ENCODE results near the gene GPC3. TPM values are rescaled to one million over a fixed set of nuclear protein-coding genes. Genes with fewer than 3 reads are reported as not detected.

GPC3 gene
- total RNA-seq, 1 experiment from 2014 or later = 32.4 TPM

DNA sequence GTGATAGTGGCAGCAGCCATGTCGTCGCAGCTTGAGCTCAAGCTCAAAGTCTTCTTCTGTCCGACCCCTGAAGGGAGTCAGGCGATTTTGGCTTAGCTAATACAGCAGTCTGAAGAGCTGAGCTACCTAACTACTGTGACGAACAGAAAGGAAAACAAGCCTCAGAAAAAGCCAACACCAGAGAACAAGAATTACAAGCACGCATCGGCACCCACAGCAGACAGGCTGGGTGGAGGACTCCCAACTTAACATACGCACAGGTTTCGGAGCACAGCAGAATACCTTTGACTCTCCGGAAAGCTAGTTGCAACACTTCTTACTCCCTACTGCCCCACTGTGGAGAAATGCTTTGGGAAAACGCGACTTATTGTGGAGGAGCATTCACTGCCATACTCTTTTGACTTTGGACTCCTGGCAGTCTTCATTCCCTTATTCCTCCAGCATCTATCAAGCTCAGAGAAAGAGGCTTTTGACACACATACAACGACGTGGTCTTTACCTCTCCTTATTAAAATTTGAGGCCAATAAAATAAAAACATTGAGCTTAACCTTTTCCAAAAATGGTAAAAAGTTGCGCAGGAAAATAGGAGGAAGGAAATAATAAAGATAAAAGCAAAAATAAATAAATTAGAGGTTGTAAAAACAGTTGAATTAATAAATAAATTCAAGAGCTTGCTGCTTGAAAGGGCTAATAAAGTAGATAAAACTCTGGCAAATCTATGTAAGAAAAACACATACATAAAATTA, 41.3 kb upstream of the GPC3 start:
- Mint-ChIP-seq H3K4me3 (peak overlapping the region; percentile 58), H3K27ac (no peak overlapping the region), H3K4me1 (peaks cover 12% of the 10 kb centered on the region), H3K9me3 (no peaks in the 10 kb centered on the region), H3K36me3 (no peaks in the 10 kb centered on the region), H3K27me3 (ENCODE audit: low read depth) (no peaks in the 10 kb centered on the region)
- ATAC-seq (peak; percentile 89), DNase-seq (ENCODE audit: low spot score) (peak; percentile 46)
- TF ChIP-seq ZNF671 (CRISPR knock-in tag; IDR thresholded peaks at IDR 0.05) = no peak
- TF ChIP-seq ZNF263 (CRISPR knock-in tag; IDR thresholded peaks at IDR 0.05; ENCODE audit: low read depth) = peak; percentile 65; the same call in 1 of the 2 replicates
- ChIA-PET POLR2A (no interaction called here), CTCF (interaction anchor here (0.7 to 4.3 kb wide), 44 partner anchors 8 to 369 kb away, joined by 3 to 78 read pairs (median 4); no protein-coding TSS in a partner anchor)

DNA sequence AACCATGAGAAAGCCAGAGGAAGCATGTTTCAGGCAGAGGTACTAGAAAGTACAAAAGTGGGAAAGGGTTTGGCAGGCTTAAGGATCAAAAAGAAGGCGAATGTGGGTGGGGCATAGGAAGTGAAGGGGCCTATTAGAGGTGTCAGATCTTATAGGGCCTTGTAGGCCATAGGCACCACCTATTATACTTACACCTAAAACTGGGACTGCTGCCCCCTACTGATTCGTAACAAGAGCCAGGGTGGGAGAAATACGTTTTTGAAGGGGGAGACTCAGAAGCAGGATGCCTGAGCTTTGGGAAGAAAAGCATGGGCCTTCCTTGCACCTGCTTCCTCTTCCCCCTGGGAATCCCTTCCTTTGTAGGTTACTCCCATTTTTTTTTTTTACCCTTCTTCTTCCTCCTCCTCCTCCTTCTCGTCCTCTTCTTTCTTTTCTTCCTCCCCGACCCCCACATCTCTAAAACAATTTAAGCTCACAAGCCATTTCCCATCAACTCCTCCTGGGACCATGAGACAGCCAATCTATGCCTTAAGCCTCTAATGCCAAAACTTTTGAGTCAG, 40.7 kb upstream of the GPC3 start:
- Mint-ChIP-seq H3K4me3 (peak overlapping the region; percentile 58), H3K27ac (no peak overlapping the region), H3K9me3 (no peaks in the 10 kb centered on the region), H3K4me1 (peaks cover 12% of the 10 kb centered on the region), H3K36me3 (no peaks in the 10 kb centered on the region), H3K27me3 (ENCODE audit: low read depth) (no peaks in the 10 kb centered on the region)
- peak; percentile 11 for DNase-seq (ENCODE audit: low spot score)
- ATAC-seq = peak; percentile 83
- POLR2A ChIA-PET = no interaction called here
- TF ChIP-seq IRF2 (CRISPR knock-in tag; IDR thresholded peaks at IDR 0.05; ENCODE audit: borderline replicate concordance, low read depth) (no peak), ESRRA (CRISPR knock-in tag; IDR thresholded peaks at IDR 0.05; ENCODE audit: borderline replicate concordance) (no peak), TEAD4 (CRISPR knock-in tag; IDR thresholded peaks at IDR 0.05) (no peak), ETV6 (CRISPR knock-in tag; IDR thresholded peaks at IDR 0.05) (no peak), FOXP1 (CRISPR knock-in tag; IDR thresholded peaks at IDR 0.05; ENCODE audit: borderline replicate concordance) (no peak), ZNF416 (CRISPR knock-in tag; IDR thresholded peaks at IDR 0.05) (no peak), HMGA2 (CRISPR knock-in tag; IDR thresholded peaks at IDR 0.05) (no peak), ZNF121 (CRISPR knock-in tag; IDR thresholded peaks at IDR 0.05) (no peak)
- TF ChIP-seq, protein P1, sequence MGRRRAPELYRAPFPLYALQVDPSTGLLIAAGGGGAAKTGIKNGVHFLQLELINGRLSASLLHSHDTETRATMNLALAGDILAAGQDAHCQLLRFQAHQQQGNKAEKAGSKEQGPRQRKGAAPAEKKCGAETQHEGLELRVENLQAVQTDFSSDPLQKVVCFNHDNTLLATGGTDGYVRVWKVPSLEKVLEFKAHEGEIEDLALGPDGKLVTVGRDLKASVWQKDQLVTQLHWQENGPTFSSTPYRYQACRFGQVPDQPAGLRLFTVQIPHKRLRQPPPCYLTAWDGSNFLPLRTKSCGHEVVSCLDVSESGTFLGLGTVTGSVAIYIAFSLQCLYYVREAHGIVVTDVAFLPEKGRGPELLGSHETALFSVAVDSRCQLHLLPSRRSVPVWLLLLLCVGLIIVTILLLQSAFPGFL (CRISPR knock-in tag; IDR thresholded peaks at IDR 0.05; ENCODE audit: borderline replicate concordance) = no peak
- TF ChIP-seq, protein P2, sequence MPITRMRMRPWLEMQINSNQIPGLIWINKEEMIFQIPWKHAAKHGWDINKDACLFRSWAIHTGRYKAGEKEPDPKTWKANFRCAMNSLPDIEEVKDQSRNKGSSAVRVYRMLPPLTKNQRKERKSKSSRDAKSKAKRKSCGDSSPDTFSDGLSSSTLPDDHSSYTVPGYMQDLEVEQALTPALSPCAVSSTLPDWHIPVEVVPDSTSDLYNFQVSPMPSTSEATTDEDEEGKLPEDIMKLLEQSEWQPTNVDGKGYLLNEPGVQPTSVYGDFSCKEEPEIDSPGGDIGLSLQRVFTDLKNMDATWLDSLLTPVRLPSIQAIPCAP (CRISPR knock-in tag; IDR thresholded peaks at IDR 0.05) = no peak
- TF ChIP-seq, protein P3, sequence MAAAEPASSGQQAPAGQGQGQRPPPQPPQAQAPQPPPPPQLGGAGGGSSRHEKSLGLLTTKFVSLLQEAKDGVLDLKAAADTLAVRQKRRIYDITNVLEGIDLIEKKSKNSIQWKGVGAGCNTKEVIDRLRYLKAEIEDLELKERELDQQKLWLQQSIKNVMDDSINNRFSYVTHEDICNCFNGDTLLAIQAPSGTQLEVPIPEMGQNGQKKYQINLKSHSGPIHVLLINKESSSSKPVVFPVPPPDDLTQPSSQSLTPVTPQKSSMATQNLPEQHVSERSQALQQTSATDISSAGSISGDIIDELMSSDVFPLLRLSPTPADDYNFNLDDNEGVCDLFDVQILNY (CRISPR knock-in tag; IDR thresholded peaks at IDR 0.05) = no peak
- TF ChIP-seq, protein P4, sequence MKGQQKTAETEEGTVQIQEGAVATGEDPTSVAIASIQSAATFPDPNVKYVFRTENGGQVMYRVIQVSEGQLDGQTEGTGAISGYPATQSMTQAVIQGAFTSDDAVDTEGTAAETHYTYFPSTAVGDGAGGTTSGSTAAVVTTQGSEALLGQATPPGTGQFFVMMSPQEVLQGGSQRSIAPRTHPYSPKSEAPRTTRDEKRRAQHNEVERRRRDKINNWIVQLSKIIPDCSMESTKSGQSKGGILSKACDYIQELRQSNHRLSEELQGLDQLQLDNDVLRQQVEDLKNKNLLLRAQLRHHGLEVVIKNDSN (CRISPR knock-in tag; IDR thresholded peaks at IDR 0.05) = no peak
- TF ChIP-seq, protein P5, sequence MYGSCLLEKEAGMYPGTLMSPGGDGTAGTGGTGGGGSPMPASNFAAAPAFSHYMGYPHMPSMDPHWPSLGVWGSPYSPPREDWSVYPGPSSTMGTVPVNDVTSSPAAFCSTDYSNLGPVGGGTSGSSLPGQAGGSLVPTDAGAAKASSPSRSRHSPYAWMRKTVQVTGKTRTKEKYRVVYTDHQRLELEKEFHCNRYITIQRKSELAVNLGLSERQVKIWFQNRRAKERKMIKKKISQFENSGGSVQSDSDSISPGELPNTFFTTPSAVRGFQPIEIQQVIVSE (CRISPR knock-in tag; IDR thresholded peaks at IDR 0.05; ENCODE audit: borderline replicate concordance) = no peak
- CTCF ChIA-PET = interaction anchor here (0.7 to 4.3 kb wide), 43 partner anchors 9 to 370 kb away, joined by 3 to 78 read pairs (median 4); no protein-coding TSS in a partner anchor

DNA sequence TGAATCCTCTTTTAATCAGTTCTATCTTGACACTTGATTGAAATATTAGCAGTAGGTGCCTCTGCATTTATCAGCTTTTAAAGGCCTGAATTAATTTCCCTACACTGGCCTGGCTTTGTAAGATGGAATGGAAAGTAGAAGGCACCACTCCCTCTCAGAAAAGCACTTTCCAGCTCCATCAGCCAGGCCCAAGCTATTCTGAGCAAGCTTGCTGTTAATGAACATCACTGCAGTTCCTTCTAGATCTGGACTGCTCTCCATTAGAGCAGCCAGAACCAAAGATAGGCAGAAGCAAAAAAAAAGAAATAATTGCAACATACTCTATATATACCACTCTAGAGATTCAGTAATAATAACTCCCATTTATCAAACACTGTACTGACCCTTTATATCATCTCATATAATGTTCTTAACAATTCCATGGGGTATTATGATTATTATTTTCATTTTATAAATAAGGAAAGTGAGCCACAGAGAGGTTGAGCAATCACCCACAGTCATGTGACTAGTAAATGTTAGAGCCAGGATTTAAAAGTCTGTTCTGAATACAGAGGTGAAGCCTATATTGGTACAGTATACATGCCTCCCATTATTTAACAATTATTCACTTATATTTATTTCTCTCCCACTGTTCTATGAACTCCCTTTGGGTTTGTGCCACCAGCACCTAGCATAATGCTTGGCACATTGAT, 39.4 kb upstream of the GPC3 start:
- ChIA-PET CTCF (interaction anchor here (2.5 to 4.3 kb wide), 2 partner anchors 232 to 326 kb away, joined by 9 to 78 read pairs; no protein-coding TSS in a partner anchor), POLR2A (no interaction called here)
- Mint-ChIP-seq H3K27me3 (ENCODE audit: low read depth) (no peaks in the 10 kb centered on the region), H3K36me3 (no peaks in the 10 kb centered on the region), H3K9me3 (no peaks in the 10 kb centered on the region), H3K4me1 (peaks cover 12% of the 10 kb centered on the region), H3K4me3 (no peak overlapping the region), H3K27ac (no peak overlapping the region)
- no peak for DNase-seq (ENCODE audit: low spot score)
- ATAC-seq = no peak
- TF ChIP-seq, protein P6, sequence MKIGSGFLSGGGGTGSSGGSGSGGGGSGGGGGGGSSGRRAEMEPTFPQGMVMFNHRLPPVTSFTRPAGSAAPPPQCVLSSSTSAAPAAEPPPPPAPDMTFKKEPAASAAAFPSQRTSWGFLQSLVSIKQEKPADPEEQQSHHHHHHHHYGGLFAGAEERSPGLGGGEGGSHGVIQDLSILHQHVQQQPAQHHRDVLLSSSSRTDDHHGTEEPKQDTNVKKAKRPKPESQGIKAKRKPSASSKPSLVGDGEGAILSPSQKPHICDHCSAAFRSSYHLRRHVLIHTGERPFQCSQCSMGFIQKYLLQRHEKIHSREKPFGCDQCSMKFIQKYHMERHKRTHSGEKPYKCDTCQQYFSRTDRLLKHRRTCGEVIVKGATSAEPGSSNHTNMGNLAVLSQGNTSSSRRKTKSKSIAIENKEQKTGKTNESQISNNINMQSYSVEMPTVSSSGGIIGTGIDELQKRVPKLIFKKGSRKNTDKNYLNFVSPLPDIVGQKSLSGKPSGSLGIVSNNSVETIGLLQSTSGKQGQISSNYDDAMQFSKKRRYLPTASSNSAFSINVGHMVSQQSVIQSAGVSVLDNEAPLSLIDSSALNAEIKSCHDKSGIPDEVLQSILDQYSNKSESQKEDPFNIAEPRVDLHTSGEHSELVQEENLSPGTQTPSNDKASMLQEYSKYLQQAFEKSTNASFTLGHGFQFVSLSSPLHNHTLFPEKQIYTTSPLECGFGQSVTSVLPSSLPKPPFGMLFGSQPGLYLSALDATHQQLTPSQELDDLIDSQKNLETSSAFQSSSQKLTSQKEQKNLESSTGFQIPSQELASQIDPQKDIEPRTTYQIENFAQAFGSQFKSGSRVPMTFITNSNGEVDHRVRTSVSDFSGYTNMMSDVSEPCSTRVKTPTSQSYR (CRISPR knock-in tag; IDR thresholded peaks at IDR 0.05) = no peak
- TF ChIP-seq, protein P5 (CRISPR knock-in tag; IDR thresholded peaks at IDR 0.05; ENCODE audit: borderline replicate concordance) = no peak
- TF ChIP-seq, protein P7, sequence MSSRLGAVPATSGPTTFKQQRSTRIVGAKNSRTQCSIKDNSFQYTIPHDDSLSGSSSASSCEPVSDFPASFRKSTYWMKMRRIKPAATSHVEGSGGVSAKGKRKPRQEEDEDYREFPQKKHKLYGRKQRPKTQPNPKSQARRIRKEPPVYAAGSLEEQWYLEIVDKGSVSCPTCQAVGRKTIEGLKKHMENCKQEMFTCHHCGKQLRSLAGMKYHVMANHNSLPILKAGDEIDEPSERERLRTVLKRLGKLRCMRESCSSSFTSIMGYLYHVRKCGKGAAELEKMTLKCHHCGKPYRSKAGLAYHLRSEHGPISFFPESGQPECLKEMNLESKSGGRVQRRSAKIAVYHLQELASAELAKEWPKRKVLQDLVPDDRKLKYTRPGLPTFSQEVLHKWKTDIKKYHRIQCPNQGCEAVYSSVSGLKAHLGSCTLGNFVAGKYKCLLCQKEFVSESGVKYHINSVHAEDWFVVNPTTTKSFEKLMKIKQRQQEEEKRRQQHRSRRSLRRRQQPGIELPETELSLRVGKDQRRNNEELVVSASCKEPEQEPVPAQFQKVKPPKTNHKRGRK (CRISPR knock-in tag; IDR thresholded peaks at IDR 0.05; ENCODE audit: borderline replicate concordance) = no peak
- TF ChIP-seq, protein P8, sequence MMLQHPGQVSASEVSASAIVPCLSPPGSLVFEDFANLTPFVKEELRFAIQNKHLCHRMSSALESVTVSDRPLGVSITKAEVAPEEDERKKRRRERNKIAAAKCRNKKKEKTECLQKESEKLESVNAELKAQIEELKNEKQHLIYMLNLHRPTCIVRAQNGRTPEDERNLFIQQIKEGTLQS (CRISPR knock-in tag; conservative IDR thresholded peaks at IDR 0.05) = no peak
